H9 (cell line): Measurements from ENCODE around the gene LSS. TPM values are rescaled to one million over a fixed set of nuclear protein-coding genes. Genes with fewer than 3 reads are reported as not detected.
A peak's percentile ranks its signal among the peaks of the same experiment; 100 is the strongest.

ENCODE experiments used
- DNase-seq: peaks from one replicate; pipeline ENCODE4 v3.0.0-alpha.2; 2017
- H2AFZ ChIP-seq: one replicate; pipeline ENCODE4 v1.6.1; 2013; ENCODE audit warnings: mild to moderate bottlenecking, low read length, control low read depth, moderate library complexity
- H2AK5ac ChIP-seq: 2 replicates; pipeline ENCODE4 v1.6.1; 2013; ENCODE audit warnings: low read length, control low read depth, mixed read lengths; ENCODE audit not compliant: insufficient read length
- H2BK120ac ChIP-seq: one replicate; pipeline ENCODE4 v1.6.1; 2013; ENCODE audit warnings: low read depth, mild to moderate bottlenecking, low read length, control low read depth, inconsistent platforms; ENCODE audit not compliant: poor library complexity, severe bottlenecking
- H2BK12ac ChIP-seq: 2 replicates; pipeline ENCODE4 v1.6.1; 2013; ENCODE audit warnings: low read length, control low read depth, mixed read lengths, low read depth; ENCODE audit not compliant: insufficient read length
- H2BK15ac ChIP-seq: 2 replicates; pipeline ENCODE4 v1.6.1; 2013; ENCODE audit warnings: low read depth, low read length, control low read depth
- H2BK20ac ChIP-seq: one replicate; pipeline ENCODE4 v1.6.1; 2013; ENCODE audit warnings: low read depth, mild to moderate bottlenecking, low read length, control low read depth, inconsistent platforms; ENCODE audit not compliant: poor library complexity, severe bottlenecking
- H2BK5ac ChIP-seq: 2 replicates; pipeline ENCODE4 v1.6.1; 2013; ENCODE audit warnings: low read length, control low read depth, mixed read lengths; ENCODE audit not compliant: insufficient read length
- H3K14ac ChIP-seq: 2 replicates; pipeline ENCODE4 v1.6.1; 2013; ENCODE audit warnings: low read length, control low read depth; ENCODE audit not compliant: insufficient read depth
- H3K18ac ChIP-seq: 2 replicates; pipeline ENCODE4 v1.6.1; 2013; ENCODE audit warnings: low read depth, mild to moderate bottlenecking, mixed read lengths, low read length, control low read depth; ENCODE audit not compliant: insufficient read length
- H3K23ac ChIP-seq: 2 replicates; pipeline ENCODE4 v1.6.1; 2013; ENCODE audit warnings: low read length, control low read depth, mixed read lengths, low read depth; ENCODE audit not compliant: insufficient read length
- H3K23me2 ChIP-seq: 2 replicates; pipeline ENCODE4 v1.6.1; 2013; ENCODE audit warnings: low read depth, mild to moderate bottlenecking, mixed read lengths, low read length, control low read depth; ENCODE audit not compliant: insufficient read length, poor library complexity, severe bottlenecking
- H3K27ac ChIP-seq: 2 replicates; pipeline ENCODE4 v1.5.1; 2013; ENCODE audit warnings: low read length, control low read depth, mixed read lengths, low read depth; ENCODE audit not compliant: insufficient read length
- H3K27me3 ChIP-seq: 2 replicates; pipeline ENCODE4 v1.6.1; 2013; ENCODE audit warnings: low read length, control low read depth, inconsistent platforms; ENCODE audit not compliant: insufficient read depth
- H3K4ac ChIP-seq: 2 replicates; pipeline ENCODE4 v1.6.1; 2013; ENCODE audit warnings: low read depth, mild to moderate bottlenecking, control low read depth, inconsistent platforms, low read length, moderate library complexity
- H3K4me1 ChIP-seq: 2 replicates; pipeline ENCODE4 v1.6.1; 2013; ENCODE audit warnings: low read length, control low read depth, inconsistent platforms; ENCODE audit not compliant: insufficient read depth
- H3K4me2 ChIP-seq: 2 replicates; pipeline ENCODE4 v1.6.1; 2013; ENCODE audit warnings: low read length, control low read depth, mixed read lengths; ENCODE audit not compliant: insufficient read length, insufficient read depth
- H3K56ac ChIP-seq: 2 replicates; pipeline ENCODE4 v1.6.1; 2013; ENCODE audit warnings: low read depth, mild to moderate bottlenecking, mixed read lengths, low read length, control low read depth; ENCODE audit not compliant: insufficient read length
- H3K79me1 ChIP-seq: 2 replicates; pipeline ENCODE4 v1.6.1; 2013; ENCODE audit warnings: low read depth, mild to moderate bottlenecking, moderate library complexity, low read length, control low read depth, inconsistent platforms; ENCODE audit not compliant: insufficient read depth, poor library complexity, severe bottlenecking
- H3K79me2 ChIP-seq: 2 replicates; pipeline ENCODE4 v1.6.1; 2013; ENCODE audit warnings: low read length, control low read depth, inconsistent platforms; ENCODE audit not compliant: insufficient read depth
- H3K9ac ChIP-seq: 2 replicates; pipeline ENCODE4 v1.6.1; 2013; ENCODE audit warnings: low read length, control low read depth, mixed read lengths; ENCODE audit not compliant: insufficient read length; ENCODE audit errors: extremely low read depth
- H3K9me3 ChIP-seq: one replicate; pipeline ENCODE4 v1.6.1; 2013; ENCODE audit warnings: low read depth, low read length, inconsistent platforms; ENCODE audit not compliant: control insufficient read depth
- H3T11ph ChIP-seq: one replicate; pipeline ENCODE4 v1.6.1; 2013; ENCODE audit warnings: mild to moderate bottlenecking, low read length, control low read depth, inconsistent platforms
- H4K20me1 ChIP-seq: one replicate; pipeline ENCODE4 v1.6.1; 2013; ENCODE audit not compliant: control insufficient read depth, insufficient read length, insufficient read depth
- H4K5ac ChIP-seq: 2 replicates; pipeline ENCODE4 v1.6.1; 2013; ENCODE audit warnings: low read depth, mild to moderate bottlenecking, mixed read lengths, low read length, control low read depth; ENCODE audit not compliant: insufficient read length
- H4K8ac ChIP-seq: replicated peaks from 2 replicates; pipeline ENCODE4 v1.6.1; 2013; ENCODE audit warnings: low read length, control low read depth, mixed read lengths, low read depth; ENCODE audit not compliant: insufficient read length
- H4K91ac ChIP-seq: 2 replicates; pipeline ENCODE4 v1.6.1; 2013; ENCODE audit warnings: low read depth, mild to moderate bottlenecking, moderate library complexity, mixed read lengths, low read length, control low read depth; ENCODE audit not compliant: insufficient read length
- H3K27ac Mint-ChIP-seq, 3 experiments: 2 replicates in 2 of 3; 3 replicates in 1 of 3; pipeline ENCODE4 v1.8.0; 2020 to 2021; ENCODE audit warnings: mixed read lengths in 3 of 3, mild to moderate bottlenecking in 1 of 3, moderate library complexity in 1 of 3
- H3K27me3 Mint-ChIP-seq: 2 replicates; pipeline ENCODE4 v1.8.0; 2021; ENCODE audit warnings: low read depth, mild to moderate bottlenecking, moderate library complexity, mixed read lengths
- H3K36me3 Mint-ChIP-seq, 3 experiments: 2 replicates in 2 of 3; 3 replicates in 1 of 3; pipeline ENCODE4 v1.8.0; 2020 to 2021; ENCODE audit warnings: low read depth in 3 of 3, mixed read lengths in 3 of 3; ENCODE audit not compliant: insufficient read depth in 1 of 3
- H3K4me1 Mint-ChIP-seq, 2 experiments: 2 replicates each; pipeline ENCODE4 v1.8.0; 2020; ENCODE audit warnings: mixed read lengths in 2 of 2
- H3K4me3 Mint-ChIP-seq, 2 experiments: 2 replicates in 1 of 2; 3 replicates in 1 of 2; pipeline ENCODE4 v1.8.0; 2020 to 2021; ENCODE audit warnings: mild to moderate bottlenecking in 2 of 2, mixed read lengths in 2 of 2, moderate library complexity in 1 of 2
- H3K9me3 Mint-ChIP-seq, 2 experiments: 2 replicates in 1 of 2; 3 replicates in 1 of 2; pipeline ENCODE4 v1.8.0; 2020; ENCODE audit warnings: mild to moderate bottlenecking in 2 of 2, mixed read lengths in 2 of 2, moderate library complexity in 1 of 2
- CTCF ChIP-seq: fragments of 200-600 bp; sonication (generic); conservative IDR thresholded peaks from 3 replicates; pipeline ENCODE4 v1.8.0; 2021; ENCODE audit warnings: antibody characterized with exemption, mild to moderate bottlenecking
- WGBS: extraction: QIAGEN DNeasy Blood & Tissue Kit; methylation state at CpG from one replicate; pipeline ENCODE4 v1.1.7; 2013; ENCODE audit warnings: missing lambda C conversion rate, low lambda C conversion rate, mixed read lengths; ENCODE audit not compliant: insufficient read length; ENCODE audit errors: extremely low coverage; 5-methylcytosine and 5-hydroxymethylcytosine counted together
- total RNA-seq: library from RNA; stranded (reverse); gene quantifications from 2 replicates; pipeline ENCODE4 v1.2.1, GENCODE V29; 2021

The LSS gene
- total RNA-seq, 1 experiment from 2014 or later = 69.2 TPM

- no peak overlapping the region for H2BK12ac ChIP-seq
- WGBS = no CpG with 5 or more reads among the region's 16 CpGs
- no peak overlapping the region for H2BK120ac ChIP-seq
- H3K4me3 Mint-ChIP-seq = no peak overlapping the region
- no peak overlapping the region for H2AK5ac ChIP-seq
- H3K9me3 ChIP-seq = no peaks in the 10 kb centered on the region
- no peak overlapping the region for H3K27ac ChIP-seq
- H3K14ac ChIP-seq = no peak overlapping the region
- no peaks in the 10 kb centered on the region for H3K79me1 ChIP-seq
- H4K20me1 ChIP-seq = no peaks in the 10 kb centered on the region
- peaks cover 7% of the 10 kb centered on the region for H3K23me2 ChIP-seq
- no peak overlapping the region for H3K9ac ChIP-seq
- no peak overlapping the region for H3K4me2 ChIP-seq
- TF ChIP-seq CTCF = no peak
- no peak overlapping the region for H4K8ac ChIP-seq
- no peaks in the 10 kb centered on the region; the same call in 1 of the 2 replicates for H3K79me2 ChIP-seq
- H2AFZ ChIP-seq = no peak overlapping the region
- H3T11ph ChIP-seq = no peak overlapping the region
- H3K18ac ChIP-seq = no peak overlapping the region
- peaks cover 17 to 20% of the 10 kb centered on the region in 2 experiments for H3K4me1 Mint-ChIP-seq
- H3K27me3 Mint-ChIP-seq = no peaks in the 10 kb centered on the region
- no peak overlapping the region for H3K23ac ChIP-seq
- H3K27ac Mint-ChIP-seq = peak overlapping the region in 1 of 3 experiments; percentile 27; a peak in 1 of 7 replicates
- no peak overlapping the region for H2BK15ac ChIP-seq
- peaks cover 9 to 13% (median 11%) of the 10 kb centered on the region in 3 experiments; a peak in 6 of 7 replicates for H3K36me3 Mint-ChIP-seq
- H3K56ac ChIP-seq = no peak overlapping the region
- peak; percentile 37 for DNase-seq
- H3K27me3 ChIP-seq = no peaks in the 10 kb centered on the region
- H4K91ac ChIP-seq = no peak overlapping the region
- H3K4me1 ChIP-seq = no peaks in the 10 kb centered on the region; the same call in 1 of the 2 replicates
- no peak overlapping the region for H3K4ac ChIP-seq
- H3K9me3 Mint-ChIP-seq = peaks cover 5% of the 10 kb centered on the region in 2 experiments; a peak in 3 of 5 replicates
- H4K5ac ChIP-seq = no peak overlapping the region
- H2BK20ac ChIP-seq = no peak overlapping the region
- no peak overlapping the region for H2BK5ac ChIP-seq
These were observed 46.5 kb downstream of the LSS start for GRCh38 chr21:46181953-46182547.
